GM19025 (cell line): ENCODE results near the gene FOXG1.

Source experiments
- ATAC-seq: cut with Tn5 transposase; IDR thresholded peaks from one replicate; pipeline ENCODE4 v1.9.1; 2021; ENCODE audit warnings: mild to moderate bottlenecking, low read depth, moderate library complexity; ENCODE audit not compliant: unreplicated experiment

FOXG1 gene

GRCh38 chr14:28761438-28762291 lies 4.9 kb upstream of the FOXG1 start:
- no peak for ATAC-seq

GRCh38 chr14:28762303-28762954 lies 4.2 kb upstream of the FOXG1 start:
- ATAC-seq: no peak

- no peak for ATAC-seq
These were observed 3.6 kb upstream of the FOXG1 start for GRCh38 chr14:28762955-28763326.

- ATAC-seq: no peak
These were observed 2.8 kb upstream of the FOXG1 start for GRCh38 chr14:28763751-28764256.

- no peak for ATAC-seq
These were observed 2.1 kb upstream of the FOXG1 start for GRCh38 chr14:28764257-28765160.

- no peak for ATAC-seq
These were observed 1.3 kb upstream of the FOXG1 start for GRCh38 chr14:28765169-28765830.

GRCh38 chr14:28765831-28766468 lies 637 bp upstream of the FOXG1 start:
- ATAC-seq: no peak

GRCh38 chr14:28767030-28767852 lies 654 bp downstream of the FOXG1 start:
- no peak for ATAC-seq

GRCh38 chr14:28767853-28768741 lies 1.5 kb downstream of the FOXG1 start:
- ATAC-seq: no peak

GRCh38 chr14:28769276-28769880 lies 2.8 kb downstream of the FOXG1 start:
- ATAC-seq: no peak

- ATAC-seq: no peak
These were observed 3.5 kb downstream of the FOXG1 start for GRCh38 chr14:28770061-28770460.

- ATAC-seq: no peak
These were observed 4.0 kb downstream of the FOXG1 start for GRCh38 chr14:28770630-28771029.

- ATAC-seq: no peak
These were observed 4.6 kb downstream of the FOXG1 start for GRCh38 chr14:28771168-28771567.

GRCh38 chr14:28772613-28773012 lies 6.0 kb downstream of the FOXG1 start:
- ATAC-seq: no peak

- ATAC-seq: no peak
These were observed 6.6 kb downstream of the FOXG1 start for GRCh38 chr14:28773176-28773575.

- no peak for ATAC-seq
These were observed 7.5 kb downstream of the FOXG1 start for GRCh38 chr14:28773861-28774691.
